ENCODE data around the gene MEP1B. TPM values are rescaled to one million over a fixed set of nuclear protein-coding genes. Genes with fewer than 3 reads are reported as not detected.

The MEP1B gene
- polyA plus RNA-seq, 1 of the 3 experiments (the other 2 are of a cell fraction), result not detected

DNA sequence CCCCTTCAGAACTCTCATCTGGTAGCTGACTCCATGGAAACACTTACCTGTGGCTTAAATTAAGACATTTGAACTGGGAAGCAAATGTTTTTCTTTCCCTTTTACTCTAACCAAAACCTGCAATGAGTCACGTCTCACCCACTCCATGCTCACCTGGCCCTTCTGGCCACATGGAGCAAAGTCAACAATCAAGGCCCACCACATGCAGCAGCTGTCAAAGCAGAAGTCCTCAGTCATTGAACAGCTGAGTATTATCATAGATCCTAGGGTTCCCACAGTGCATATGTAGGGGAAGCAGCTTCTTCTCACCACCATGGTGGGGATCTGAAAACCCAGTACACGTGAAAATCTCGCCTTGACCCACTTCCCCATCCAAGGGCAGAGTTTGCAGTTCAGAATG is 12.3 kb upstream of the MEP1B start:
- Histone ChIP-seq H3K4me2 (no peak overlapping the region), H4K20me1 (ENCODE audit: insufficient read depth) (no peaks in the 10 kb centered on the region), H3K79me2 (ENCODE audit: insufficient read depth) (no peaks in the 10 kb centered on the region), H3F3A (replicated peaks; ENCODE audit: insufficient read depth) (no peaks in the 10 kb centered on the region), H3K9me3 (no peaks in the 10 kb centered on the region), H3K36me3 (replicated peaks in 1 of 2; ENCODE audit: control insufficient read depth in 1 of 2, insufficient read depth in 2 of 2, low read length in 1 of 2) (no peaks in the 10 kb centered on the region), H3K4me1 (ENCODE audit: control insufficient read depth in 1 of 2, insufficient read depth in 2 of 2, low read depth in 1 of 2, low read length in 1 of 2) (no peaks in the 10 kb centered on the region), H3K9ac (no peak overlapping the region), H3K9me2 (no peaks in the 10 kb centered on the region), H3K27ac (ENCODE audit: low read depth in 2 of 2, low read length in 1 of 2) (no peak overlapping the region), H2AFZ (ENCODE audit: low read depth) (no peak overlapping the region), H3K4me3 (ENCODE audit: low read depth in 2 of 2, low read length in 1 of 2) (no peak overlapping the region), H3K27me3 (ENCODE audit: insufficient read depth) (no peaks in the 10 kb centered on the region)
- 12% methylated on average over 3 of the region's 3 CpGs for WGBS (ENCODE audit: low lambda C conversion rate)
- ChIA-PET POLR2A (no interaction called here), CTCF (no interaction called here)
- DNase-seq, result no peak
- no peak for TF ChIP-seq NRF1 (IDR thresholded peaks at IDR 0.05; ENCODE audit: low read depth, low read length)
- no peak for TF ChIP-seq TCF12 (IDR thresholded peaks at IDR 0.05)
- no peak for TF ChIP-seq JUND (IDR thresholded peaks at IDR 0.05)
- no peak for TF ChIP-seq GABPA (IDR thresholded peaks at IDR 0.05; ENCODE audit: low read depth)
- TF ChIP-seq FOXM1 (IDR thresholded peaks at IDR 0.05; ENCODE audit: low read depth), result no peak
- TF ChIP-seq SMC3 (IDR thresholded peaks at IDR 0.05; ENCODE audit: low read depth, low read length), result no peak
- TF ChIP-seq, protein P1, sequence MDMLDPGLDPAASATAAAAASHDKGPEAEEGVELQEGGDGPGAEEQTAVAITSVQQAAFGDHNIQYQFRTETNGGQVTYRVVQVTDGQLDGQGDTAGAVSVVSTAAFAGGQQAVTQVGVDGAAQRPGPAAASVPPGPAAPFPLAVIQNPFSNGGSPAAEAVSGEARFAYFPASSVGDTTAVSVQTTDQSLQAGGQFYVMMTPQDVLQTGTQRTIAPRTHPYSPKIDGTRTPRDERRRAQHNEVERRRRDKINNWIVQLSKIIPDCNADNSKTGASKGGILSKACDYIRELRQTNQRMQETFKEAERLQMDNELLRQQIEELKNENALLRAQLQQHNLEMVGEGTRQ (IDR thresholded peaks at IDR 0.05; ENCODE audit: borderline replicate concordance, low read depth, low read length), result no peak
- no peak for TF ChIP-seq RFX5 (IDR thresholded peaks at IDR 0.05; ENCODE audit: low read length)
- no peak for TF ChIP-seq MXI1 (IDR thresholded peaks at IDR 0.05; ENCODE audit: low read depth, low read length)
- TF ChIP-seq RCOR1 (IDR thresholded peaks at IDR 0.05; ENCODE audit: low read length), result no peak
- no peak for TF ChIP-seq NFIC (IDR thresholded peaks at IDR 0.05; ENCODE audit: borderline replicate concordance)
- TF ChIP-seq RXRA (IDR thresholded peaks at IDR 0.05; ENCODE audit: borderline replicate concordance, low read depth), result no peak
- no peak for TF ChIP-seq GATA2 (CRISPR knock-in tag; IDR thresholded peaks at IDR 0.05)

DNA sequence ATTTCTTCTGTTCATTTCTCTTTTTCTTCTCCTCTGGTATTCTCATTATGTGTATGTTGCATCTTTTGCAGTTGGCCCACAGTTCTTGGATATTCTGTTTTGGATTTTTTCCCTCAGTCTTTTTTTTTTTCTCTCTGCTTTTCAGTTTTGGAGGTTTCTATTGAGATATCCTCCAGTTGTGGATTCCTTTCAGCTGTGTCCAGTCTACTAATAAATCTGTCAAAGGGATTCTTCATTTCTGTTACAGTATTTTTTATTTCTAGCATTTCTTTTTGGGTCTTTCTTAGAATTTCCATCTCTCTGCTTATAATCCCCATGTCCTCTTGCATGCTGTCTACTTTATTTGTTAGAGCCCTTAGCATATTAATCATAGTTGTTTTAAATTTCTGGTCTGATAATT is 6.3 kb upstream of the MEP1B start:
- Histone ChIP-seq H3K4me3 (ENCODE audit: low read depth in 2 of 2, low read length in 1 of 2) (no peak overlapping the region), H3K79me2 (ENCODE audit: insufficient read depth) (no peaks in the 10 kb centered on the region), H3K36me3 (replicated peaks in 1 of 2; ENCODE audit: control insufficient read depth in 1 of 2, insufficient read depth in 2 of 2, low read length in 1 of 2) (no peaks in the 10 kb centered on the region), H3K4me2 (no peak overlapping the region), H3K9me2 (no peaks in the 10 kb centered on the region), H3K4me1 (ENCODE audit: control insufficient read depth in 1 of 2, insufficient read depth in 2 of 2, low read depth in 1 of 2, low read length in 1 of 2) (no peaks in the 10 kb centered on the region), H3K9ac (no peak overlapping the region), H2AFZ (ENCODE audit: low read depth) (no peak overlapping the region), H3K27me3 (ENCODE audit: insufficient read depth) (no peaks in the 10 kb centered on the region), H4K20me1 (ENCODE audit: insufficient read depth) (no peaks in the 10 kb centered on the region), H3F3A (replicated peaks; ENCODE audit: insufficient read depth) (no peaks in the 10 kb centered on the region), H3K9me3 (no peaks in the 10 kb centered on the region), H3K27ac (ENCODE audit: low read depth in 2 of 2, low read length in 1 of 2) (no peak overlapping the region)
- TF ChIP-seq CHD2 (IDR thresholded peaks at IDR 0.05; ENCODE audit: low read length, partially characterized antibody) (no peak), MXI1 (IDR thresholded peaks at IDR 0.05; ENCODE audit: low read depth, low read length) (no peak), RFX5 (IDR thresholded peaks at IDR 0.05; ENCODE audit: low read length) (no peak), TAF1 (IDR thresholded peaks at IDR 0.05; ENCODE audit: borderline replicate concordance, low read depth, low read length) (no peak), NRF1 (IDR thresholded peaks at IDR 0.05; ENCODE audit: low read depth, low read length) (no peak), FOXJ3 (CRISPR knock-in tag; IDR thresholded peaks at IDR 0.05) (no peak), SIN3A (IDR thresholded peaks at IDR 0.05; ENCODE audit: borderline replicate concordance, low read depth, low read length) (no peak), RAD21 (IDR thresholded peaks at IDR 0.05; ENCODE audit: low read length) (no peak), YY1 (IDR thresholded peaks at IDR 0.05; ENCODE audit: low read depth) (no peak)
- TF ChIP-seq, protein P1 (IDR thresholded peaks at IDR 0.05; ENCODE audit: borderline replicate concordance, low read depth, low read length), result no peak
- TF ChIP-seq, protein P2, sequence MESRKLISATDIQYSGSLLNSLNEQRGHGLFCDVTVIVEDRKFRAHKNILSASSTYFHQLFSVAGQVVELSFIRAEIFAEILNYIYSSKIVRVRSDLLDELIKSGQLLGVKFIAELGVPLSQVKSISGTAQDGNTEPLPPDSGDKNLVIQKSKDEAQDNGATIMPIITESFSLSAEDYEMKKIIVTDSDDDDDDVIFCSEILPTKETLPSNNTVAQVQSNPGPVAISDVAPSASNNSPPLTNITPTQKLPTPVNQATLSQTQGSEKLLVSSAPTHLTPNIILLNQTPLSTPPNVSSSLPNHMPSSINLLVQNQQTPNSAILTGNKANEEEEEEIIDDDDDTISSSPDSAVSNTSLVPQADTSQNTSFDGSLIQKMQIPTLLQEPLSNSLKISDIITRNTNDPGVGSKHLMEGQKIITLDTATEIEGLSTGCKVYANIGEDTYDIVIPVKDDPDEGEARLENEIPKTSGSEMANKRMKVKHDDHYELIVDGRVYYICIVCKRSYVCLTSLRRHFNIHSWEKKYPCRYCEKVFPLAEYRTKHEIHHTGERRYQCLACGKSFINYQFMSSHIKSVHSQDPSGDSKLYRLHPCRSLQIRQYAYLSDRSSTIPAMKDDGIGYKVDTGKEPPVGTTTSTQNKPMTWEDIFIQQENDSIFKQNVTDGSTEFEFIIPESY (IDR thresholded peaks at IDR 0.05; ENCODE audit: borderline replicate concordance, low read depth), result no peak
- ChIA-PET CTCF (interaction anchor here (0.6 kb wide), 1 partner anchor 1227 kb away, joined by 3 read pairs; no protein-coding TSS in a partner anchor), POLR2A (no interaction called here)
- no peak for DNase-seq

Measured in SK-N-SH (cell line).